SK-N-SH (cell line): ENCODE measurements around the gene ARFGAP1. TPM values are rescaled to one million over a fixed set of nuclear protein-coding genes. Genes with fewer than 3 reads are reported as not detected.

Source experiments
- CTCF ChIA-PET: fragments of 300-600, 350-600 bp; formaldehyde crosslinking; extraction: SDS; loops from one replicate; lab custom pipeline; 2021; lab: Yijun Ruan, JAX
- POLR2A ChIA-PET: fragments of 350-600 bp; sonication (Branson Sonifier 250); formaldehyde crosslinking; extraction: SDS; loops from one replicate; lab custom pipeline; 2020; ENCODE audit warnings: antibody characterized with exemption, inconsistent platforms; lab: Yijun Ruan, JAX
- DNase-seq: peaks from one replicate; pipeline ENCODE4 v3.0.0; 2012
- H2AFZ ChIP-seq: fragments of 200-600 bp; sonication (generic); 2 replicates; pipeline ENCODE4 v1.8.1; 2016; ENCODE audit warnings: antibody characterized with exemption, mild to moderate bottlenecking, low read depth
- H3F3A ChIP-seq: fragments of 200-600 bp; sonication (generic); replicated peaks from 2 replicates; pipeline ENCODE3; 2016; ENCODE audit warnings: antibody characterized with exemption, mild to moderate bottlenecking; ENCODE audit not compliant: insufficient read depth
- H3K27ac ChIP-seq, 2 experiments: fragments of 200-500 bp in 1 of 2; fragments of 200-600 bp in 1 of 2; sonication (Bioruptor generic) in 1 of 2; sonication (generic), shearing (Covaris generic) in 1 of 2; 2 replicates each; pipeline versions ENCODE4 v1.5.1 to v1.6.1; 2014 to 2016; ENCODE audit warnings: low read depth in 2 of 2, inconsistent platforms in 1 of 2, low read length in 1 of 2, mild to moderate bottlenecking in 1 of 2, mixed read lengths in 1 of 2
- H3K27me3 ChIP-seq: fragments of 200-600 bp; sonication (generic), shearing (Covaris generic); 2 replicates; pipeline ENCODE4 v1.6.1; 2016; ENCODE audit warnings: mixed run types; ENCODE audit not compliant: insufficient read depth
- H3K36me3 ChIP-seq, 2 experiments: fragments of 200-500 bp in 1 of 2; fragments of 200-600 bp in 1 of 2; sonication (Bioruptor generic) in 1 of 2; sonication (generic) in 1 of 2; replicated peaks in 1 of 2; 2 replicates each; pipeline versions ENCODE3 to v1.5.1; 2014 to 2016; ENCODE audit warnings: low read length in 1 of 2, mild to moderate bottlenecking in 1 of 2; ENCODE audit not compliant: insufficient read depth in 2 of 2, control insufficient read depth in 1 of 2
- H3K4me1 ChIP-seq, 2 experiments: fragments of 200-500 bp in 1 of 2; fragments of 200-600 bp in 1 of 2; sonication (Bioruptor generic) in 1 of 2; sonication (generic), shearing (Covaris generic) in 1 of 2; 2 replicates each; pipeline versions ENCODE4 v1.5.1 to v1.6.1; 2014 to 2016; ENCODE audit warnings: low read depth in 1 of 2, low read length in 1 of 2, mixed run types in 1 of 2; ENCODE audit not compliant: insufficient read depth in 2 of 2, control insufficient read depth in 1 of 2
- H3K4me2 ChIP-seq: fragments of 200-600 bp; sonication (generic), shearing (Covaris generic); 2 replicates; pipeline ENCODE4 v1.6.1; 2017; ENCODE audit warnings: mixed run types
- H3K4me3 ChIP-seq, 2 experiments: fragments of 200-500 bp in 1 of 2; fragments of 200-600 bp in 1 of 2; sonication (Bioruptor generic) in 1 of 2; sonication (generic), shearing (Covaris generic) in 1 of 2; 2 replicates each; pipeline versions ENCODE4 v1.5.1 to v1.8.1; 2014 to 2016; ENCODE audit warnings: low read depth in 2 of 2, inconsistent platforms in 1 of 2, low read length in 1 of 2, mild to moderate bottlenecking in 1 of 2, mixed read lengths in 1 of 2, moderate library complexity in 1 of 2
- H3K79me2 ChIP-seq: fragments of 200-600 bp; sonication (generic); 2 replicates; pipeline ENCODE4 v1.8.1; 2017; ENCODE audit warnings: mild to moderate bottlenecking; ENCODE audit not compliant: insufficient read depth
- H3K9ac ChIP-seq: fragments of 200-600 bp; sonication (generic); 2 replicates; pipeline ENCODE4 v1.6.1; 2017; ENCODE audit warnings: mixed run types
- H3K9me2 ChIP-seq: fragments of 200-600 bp; sonication (generic); 2 replicates; pipeline ENCODE4 v1.6.1; 2017; ENCODE audit warnings: mixed run types
- H3K9me3 ChIP-seq: fragments of 200-600 bp; sonication (generic); 2 replicates; pipeline ENCODE4 v1.6.1; 2017; ENCODE audit warnings: mixed run types, mild to moderate bottlenecking, moderate library complexity
- H4K20me1 ChIP-seq: fragments of 200-600 bp; sonication (generic); 2 replicates; pipeline ENCODE4 v1.6.1; 2017; ENCODE audit warnings: mild to moderate bottlenecking, mixed run types; ENCODE audit not compliant: insufficient read depth
- CHD2 ChIP-seq: fragments of 150-350 bp; IDR thresholded peaks from 2 replicates; pipeline ENCODE4 v1.6.1; 2018; ENCODE audit warnings: low read length; ENCODE audit not compliant: partially characterized antibody
- CTCF ChIP-seq: fragments of 200-600 bp; sonication (generic); IDR thresholded peaks from 2 replicates; pipeline ENCODE4 v1.6.1; 2017; ENCODE audit warnings: antibody characterized with exemption, mild to moderate bottlenecking, moderate library complexity
- EP300 ChIP-seq, 2 experiments: IDR thresholded peaks; 2 replicates each; pipeline versions ENCODE4 v1.4.0 to v1.6.1; 2012; ENCODE audit warnings: borderline replicate concordance in 1 of 2, low read depth in 1 of 2, low read length in 1 of 2
- FOSL2 ChIP-seq: IDR thresholded peaks from 2 replicates; pipeline ENCODE4 v1.4.0; 2012; ENCODE audit warnings: low read depth, mild to moderate bottlenecking, moderate library complexity, borderline replicate concordance
- FOXJ3 ChIP-seq: sonication (generic); formaldehyde crosslinking; IDR thresholded peaks from 2 replicates; pipeline ENCODE4 v1.5.1; 2020; ENCODE audit warnings: mild to moderate bottlenecking, missing genetic modification reagents
- GATA2 ChIP-seq: sonication (generic); formaldehyde crosslinking; IDR thresholded peaks from 2 replicates; pipeline ENCODE4 v1.5.0; 2020; ENCODE audit warnings: mild to moderate bottlenecking, missing genetic modification reagents
- IRF3 ChIP-seq: fragments of 150-350 bp; IDR thresholded peaks from 2 replicates; pipeline ENCODE4 v1.6.1; 2016; ENCODE audit warnings: mild to moderate bottlenecking, low read depth, low read length
- MAX ChIP-seq: IDR thresholded peaks from 2 replicates; pipeline ENCODE4 v1.4.0; 2012; ENCODE audit warnings: low read depth
- MXI1 ChIP-seq: IDR thresholded peaks from 2 replicates; pipeline ENCODE4 v1.6.1; 2012; ENCODE audit warnings: mild to moderate bottlenecking, low read depth, low read length, improper control_type of control experiment
- NRF1 ChIP-seq: IDR thresholded peaks from 2 replicates; pipeline ENCODE4 v1.6.1; 2012; ENCODE audit warnings: low read depth, mild to moderate bottlenecking, low read length
- PBX3 ChIP-seq: IDR thresholded peaks from 2 replicates; pipeline ENCODE4; 2012
- RFX5 ChIP-seq: IDR thresholded peaks from 2 replicates; pipeline ENCODE4 v1.6.1; 2012; ENCODE audit warnings: mild to moderate bottlenecking, improper control_type of control experiment, low read length
- RXRA ChIP-seq: IDR thresholded peaks from 2 replicates; pipeline ENCODE4 v1.4.0; 2012; ENCODE audit warnings: low read depth, mild to moderate bottlenecking, borderline replicate concordance
- SIN3A ChIP-seq: IDR thresholded peaks from 2 replicates; pipeline ENCODE4 v1.6.1; 2012; ENCODE audit warnings: low read depth, mild to moderate bottlenecking, low read length, moderate library complexity, borderline replicate concordance
- SMC3 ChIP-seq: IDR thresholded peaks from 2 replicates; pipeline ENCODE4 v1.6.1; 2012; ENCODE audit warnings: low read depth, low read length, improper control_type of control experiment
- TCF12 ChIP-seq: IDR thresholded peaks from 2 replicates; pipeline ENCODE4 v1.4.0; 2012
- TEAD4 ChIP-seq: IDR thresholded peaks from 2 replicates; pipeline ENCODE4 v1.4.0; 2012; ENCODE audit warnings: mild to moderate bottlenecking, borderline replicate concordance; ENCODE audit not compliant: insufficient read depth
- YY1 ChIP-seq: IDR thresholded peaks from 2 replicates; pipeline ENCODE4 v1.4.0; 2012; ENCODE audit warnings: low read depth, mild to moderate bottlenecking
- WGBS: methylation state at CpG from one replicate; pipeline ENCODE4 v1.1.6; 2017; ENCODE audit warnings: low lambda C conversion rate; 5-methylcytosine and 5-hydroxymethylcytosine counted together
- polyA plus RNA-seq, 3 experiments: library from polyadenylated mRNA; depleted of rRNA; stranded (reverse); fragments of >200 nt; gene quantifications; 2 replicates each; pipeline ENCODE4 v1.2.3, GENCODE V29; 2012

ARFGAP1 gene
- polyA plus RNA-seq, 1 of the 3 experiments (the other 2 are of a cell fraction) = 72.7 TPM

- Histone ChIP-seq H3K4me1 (peaks cover 0 to 5% of the 10 kb centered on the region in 2 experiments; a peak in 1 of 4 replicates), H3K9me2 (no peaks in the 10 kb centered on the region), H3K4me3 (no peak overlapping the region), H3K79me2 (no peaks in the 10 kb centered on the region), H3K36me3 (no peaks in the 10 kb centered on the region), H2AFZ (no peak overlapping the region), H3K27me3 (no peaks in the 10 kb centered on the region), H3K4me2 (no peak overlapping the region), H3K27ac (no peak overlapping the region), H4K20me1 (no peaks in the 10 kb centered on the region), H3F3A (no peaks in the 10 kb centered on the region), H3K9me3 (no peaks in the 10 kb centered on the region), H3K9ac (no peak overlapping the region)
- POLR2A ChIA-PET = no interaction called here
- TF ChIP-seq NRF1 (no peak), TEAD4 (no peak), RXRA (no peak), SIN3A (no peak), EP300 (IDR thresholded peaks at IDR 0.05; ENCODE audit: borderline replicate concordance in 1 of 2, low read depth in 1 of 2, low read length in 1 of 2) (no peak), MAX (no peak), CHD2 (no peak), MXI1 (no peak), TCF12 (no peak), SMC3 (no peak), YY1 (no peak), FOSL2 (no peak), FOXJ3 (CRISPR knock-in tag) (no peak), CTCF (no peak), IRF3 (no peak), RFX5 (no peak), PBX3 (no peak), GATA2 (no peak)
- no peak for DNase-seq
- 66% methylated on average over 14 of the region's 18 CpGs for WGBS
- CTCF ChIA-PET = interaction anchor here (1.3 to 10.4 kb wide), 3 partner anchors 15 to 339 kb away, joined by 3 to 460 read pairs (median 73); partner anchors contain the start of gene COL20A1
Observed at GRCh38 chr20:63311833-63312243, 39.2 kb downstream of the ARFGAP1 start.
